GM23338 (cell line): ENCODE results near the gene IGFBP4. TPM values are rescaled to one million over a fixed set of nuclear protein-coding genes. Genes with fewer than 3 reads are reported as not detected.

Source experiments
- ATAC-seq: fragments of 200-7000 bp; cut with Tn5 transposase; 3 replicates; pipeline ENCODE4 v1.9.1; 2020
- DNase-seq: peaks from one replicate; pipeline ENCODE4 v3.0.0-alpha.2; 2015; ENCODE audit warnings: low spot score
- H2AFZ ChIP-seq: fragments of 200-600 bp; sonication (generic); 2 replicates; pipeline ENCODE4 v1.8.0; 2016; ENCODE audit warnings: antibody characterized with exemption, mild to moderate bottlenecking, moderate library complexity
- H3F3A ChIP-seq: fragments of 200-600 bp; sonication (generic); replicated peaks from 2 replicates; pipeline ENCODE4 v1.8.0; 2017; ENCODE audit warnings: antibody characterized with exemption, mixed run types, low read depth
- H3K27ac ChIP-seq: fragments of 200-600 bp; sonication (generic); 2 replicates; pipeline ENCODE4 v1.6.1; 2016; ENCODE audit warnings: low read depth
- H3K27me3 ChIP-seq: fragments of 200-600 bp; sonication (generic); 2 replicates; pipeline ENCODE4 v1.8.0; 2016; ENCODE audit warnings: mild to moderate bottlenecking, mixed run types, moderate library complexity; ENCODE audit not compliant: insufficient read depth
- H3K36me3 ChIP-seq: fragments of 200-600 bp; sonication (generic); 2 replicates; pipeline ENCODE4 v1.8.0; 2016; ENCODE audit warnings: mild to moderate bottlenecking; ENCODE audit not compliant: insufficient read depth
- H3K4me1 ChIP-seq: fragments of 200-600 bp; sonication (generic); 2 replicates; pipeline ENCODE4 v1.8.0; 2016; ENCODE audit warnings: mild to moderate bottlenecking, moderate library complexity; ENCODE audit not compliant: insufficient read depth
- H3K4me2 ChIP-seq: fragments of 200-600 bp; sonication (generic); 2 replicates; pipeline ENCODE4 v1.7.1; 2017; ENCODE audit warnings: mixed run types
- H3K4me3 ChIP-seq: fragments of 200-600 bp; sonication (generic); 2 replicates; pipeline ENCODE4 v1.6.1; 2016; ENCODE audit warnings: mixed run types
- H3K79me2 ChIP-seq: fragments of 200-600 bp; sonication (generic); replicated peaks from 2 replicates; pipeline ENCODE4 v1.8.0; 2017; ENCODE audit warnings: mild to moderate bottlenecking; ENCODE audit not compliant: insufficient read depth
- H3K9me2 ChIP-seq: fragments of 200-600 bp; sonication (generic); 2 replicates; pipeline ENCODE4 v1.8.0; 2017; ENCODE audit not compliant: insufficient read depth
- H4K20me1 ChIP-seq: fragments of 200-600 bp; sonication (generic); replicated peaks from 2 replicates; pipeline ENCODE4 v1.8.0; 2017; ENCODE audit warnings: mild to moderate bottlenecking; ENCODE audit not compliant: insufficient read depth
- H3K27ac Mint-ChIP-seq: 2 replicates; pipeline ENCODE4 v1.8.0; 2020; ENCODE audit warnings: inconsistent platforms, mild to moderate bottlenecking, moderate library complexity, mixed read lengths
- H3K27me3 Mint-ChIP-seq: 3 replicates; pipeline ENCODE4 v1.8.0; 2022; ENCODE audit warnings: low read depth, mild to moderate bottlenecking, moderate library complexity, mixed read lengths, inconsistent platforms; ENCODE audit not compliant: insufficient read depth, poor library complexity
- H3K36me3 Mint-ChIP-seq: 3 replicates; pipeline ENCODE4 v1.8.0; 2021; ENCODE audit warnings: low read depth, mild to moderate bottlenecking, inconsistent platforms, moderate library complexity, mixed read lengths
- H3K4me1 Mint-ChIP-seq: 3 replicates; pipeline ENCODE4 v1.8.0; 2020; ENCODE audit warnings: mild to moderate bottlenecking, inconsistent platforms, mixed read lengths
- H3K4me3 Mint-ChIP-seq: 3 replicates; pipeline ENCODE4 v1.8.0; 2021; ENCODE audit warnings: moderate library complexity, mild to moderate bottlenecking, inconsistent platforms, mixed read lengths
- H3K9me3 Mint-ChIP-seq: 3 replicates; pipeline ENCODE4 v1.8.0; 2020; ENCODE audit warnings: moderate library complexity, mild to moderate bottlenecking, inconsistent platforms, mixed read lengths
- CREB1 ChIP-seq: fragments of 250-450 bp; sonication (Bioruptor Pico); IDR thresholded peaks from 2 replicates; pipeline ENCODE4 v1.5.0; 2020; ENCODE audit warnings: low read depth, mild to moderate bottlenecking, moderate library complexity
- ETS1 ChIP-seq: IDR thresholded peaks from 2 replicates; pipeline ENCODE4 v1.6.1; 2016; ENCODE audit warnings: antibody characterized with exemption
- EZH2 ChIP-seq: fragments of 200-600 bp; sonication (generic); IDR thresholded peaks from one replicate; pipeline ENCODE4 v1.8.0; 2017; ENCODE audit warnings: antibody characterized with exemption, mild to moderate bottlenecking, low read depth; ENCODE audit not compliant: unreplicated experiment
- EZH2phosphoT487 ChIP-seq: fragments of 200-600 bp; sonication (generic); IDR thresholded peaks from one replicate; pipeline ENCODE4 v1.8.1; 2018; ENCODE audit warnings: antibody characterized with exemption; ENCODE audit not compliant: unreplicated experiment
- JUNB ChIP-seq: IDR thresholded peaks from one replicate; pipeline ENCODE4 v1.6.1; 2016; ENCODE audit warnings: antibody characterized with exemption; ENCODE audit not compliant: unreplicated experiment
- NANOG ChIP-seq: IDR thresholded peaks from 2 replicates; pipeline ENCODE4 v1.6.1; 2016; ENCODE audit warnings: antibody characterized with exemption, borderline replicate concordance
- POLR2AphosphoS5 ChIP-seq: IDR thresholded peaks from 2 replicates; pipeline ENCODE4 v1.6.1; 2016; ENCODE audit warnings: antibody characterized with exemption, low read depth
- STAT1 ChIP-seq: IDR thresholded peaks from one replicate; pipeline ENCODE4 v1.6.1; 2016; ENCODE audit warnings: antibody characterized with exemption; ENCODE audit not compliant: unreplicated experiment
- ZNF114 ChIP-seq: fragments of 250-450 bp; sonication (Bioruptor Pico); IDR thresholded peaks from 2 replicates; pipeline ENCODE4 v1.5.0; 2020; ENCODE audit warnings: mild to moderate bottlenecking, moderate library complexity
- ZNF331 ChIP-seq: fragments of 250-450 bp; sonication (Bioruptor Pico); IDR thresholded peaks from 2 replicates; pipeline ENCODE4 v1.5.0; 2020; ENCODE audit warnings: low read depth, mild to moderate bottlenecking, moderate library complexity
- ZNF462 ChIP-seq: fragments of 250-450 bp; sonication (Bioruptor Pico); IDR thresholded peaks from 2 replicates; pipeline ENCODE4 v1.5.0; 2020; ENCODE audit warnings: mild to moderate bottlenecking, moderate library complexity
- polyA plus RNA-seq: library from polyadenylated mRNA; unstranded; fragments of >200 nt; fragmentation: Nextera tagmentation; extraction: Ambion mirVana; gene quantifications from 2 replicates; pipeline ENCODE4 v1.2.1, GENCODE V29; 2016
- total RNA-seq: library from RNA; depleted of rRNA; stranded (reverse); fragments of >200 nt; shearing (Covaris generic); gene quantifications from 2 replicates; pipeline ENCODE4 v1.2.3, GENCODE V29; 2014
- TF ChIP-seq, protein P1 (sequence below), 2 experiments: fragments of 200-600 bp in 1 of 2; sonication (generic) in 1 of 2; conservative IDR thresholded peaks; 2 replicates each; pipeline versions ENCODE4 v1.5.1 to v1.6.1; 2016 to 2017; ENCODE audit warnings: antibody characterized with exemption in 2 of 2, low read depth in 2 of 2, mild to moderate bottlenecking in 2 of 2, moderate library complexity in 1 of 2
- TF ChIP-seq, protein P2 (sequence below): IDR thresholded peaks from one replicate; pipeline ENCODE4 v1.6.1; 2018; ENCODE audit warnings: antibody characterized with exemption; ENCODE audit not compliant: unreplicated experiment

IGFBP4 gene
- total and polyA plus RNA-seq, 2 experiments from 2014 or later: 38.7 to 78.9 TPM

- Mint-ChIP-seq H3K4me1 (peaks cover 39% of the 10 kb centered on the region), H3K4me3 (no peak overlapping the region), H3K9me3 (peaks cover 2% of the 10 kb centered on the region; the same call in 1 of the 3 replicates), H3K27me3 (peaks cover 15% of the 10 kb centered on the region), H3K27ac (no peak overlapping the region), H3K36me3 (no peaks in the 10 kb centered on the region; the same call in 2 of the 3 replicates)
- H3K4me2 ChIP-seq: no peak overlapping the region
- 0 out of 2 replicates have a peak, but pooled peaks cover 3% of the 10 kb centered on the region for H3K9me2 ChIP-seq
- TF ChIP-seq STAT1: no peak
- no peak for TF ChIP-seq ZNF114
- no peak for TF ChIP-seq EZH2phosphoT487
- no peak for TF ChIP-seq ETS1
- TF ChIP-seq, protein P1, sequence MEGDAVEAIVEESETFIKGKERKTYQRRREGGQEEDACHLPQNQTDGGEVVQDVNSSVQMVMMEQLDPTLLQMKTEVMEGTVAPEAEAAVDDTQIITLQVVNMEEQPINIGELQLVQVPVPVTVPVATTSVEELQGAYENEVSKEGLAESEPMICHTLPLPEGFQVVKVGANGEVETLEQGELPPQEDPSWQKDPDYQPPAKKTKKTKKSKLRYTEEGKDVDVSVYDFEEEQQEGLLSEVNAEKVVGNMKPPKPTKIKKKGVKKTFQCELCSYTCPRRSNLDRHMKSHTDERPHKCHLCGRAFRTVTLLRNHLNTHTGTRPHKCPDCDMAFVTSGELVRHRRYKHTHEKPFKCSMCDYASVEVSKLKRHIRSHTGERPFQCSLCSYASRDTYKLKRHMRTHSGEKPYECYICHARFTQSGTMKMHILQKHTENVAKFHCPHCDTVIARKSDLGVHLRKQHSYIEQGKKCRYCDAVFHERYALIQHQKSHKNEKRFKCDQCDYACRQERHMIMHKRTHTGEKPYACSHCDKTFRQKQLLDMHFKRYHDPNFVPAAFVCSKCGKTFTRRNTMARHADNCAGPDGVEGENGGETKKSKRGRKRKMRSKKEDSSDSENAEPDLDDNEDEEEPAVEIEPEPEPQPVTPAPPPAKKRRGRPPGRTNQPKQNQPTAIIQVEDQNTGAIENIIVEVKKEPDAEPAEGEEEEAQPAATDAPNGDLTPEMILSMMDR (conservative IDR thresholded peaks at IDR 0.05; ENCODE audit: low read depth in 2 of 2): no peak
- no peak for TF ChIP-seq POLR2AphosphoS5
- TF ChIP-seq NANOG: no peak
- TF ChIP-seq EZH2: no peak
- no peak for TF ChIP-seq ZNF331 (CRISPR knock-in tag)
- TF ChIP-seq, protein P2, sequence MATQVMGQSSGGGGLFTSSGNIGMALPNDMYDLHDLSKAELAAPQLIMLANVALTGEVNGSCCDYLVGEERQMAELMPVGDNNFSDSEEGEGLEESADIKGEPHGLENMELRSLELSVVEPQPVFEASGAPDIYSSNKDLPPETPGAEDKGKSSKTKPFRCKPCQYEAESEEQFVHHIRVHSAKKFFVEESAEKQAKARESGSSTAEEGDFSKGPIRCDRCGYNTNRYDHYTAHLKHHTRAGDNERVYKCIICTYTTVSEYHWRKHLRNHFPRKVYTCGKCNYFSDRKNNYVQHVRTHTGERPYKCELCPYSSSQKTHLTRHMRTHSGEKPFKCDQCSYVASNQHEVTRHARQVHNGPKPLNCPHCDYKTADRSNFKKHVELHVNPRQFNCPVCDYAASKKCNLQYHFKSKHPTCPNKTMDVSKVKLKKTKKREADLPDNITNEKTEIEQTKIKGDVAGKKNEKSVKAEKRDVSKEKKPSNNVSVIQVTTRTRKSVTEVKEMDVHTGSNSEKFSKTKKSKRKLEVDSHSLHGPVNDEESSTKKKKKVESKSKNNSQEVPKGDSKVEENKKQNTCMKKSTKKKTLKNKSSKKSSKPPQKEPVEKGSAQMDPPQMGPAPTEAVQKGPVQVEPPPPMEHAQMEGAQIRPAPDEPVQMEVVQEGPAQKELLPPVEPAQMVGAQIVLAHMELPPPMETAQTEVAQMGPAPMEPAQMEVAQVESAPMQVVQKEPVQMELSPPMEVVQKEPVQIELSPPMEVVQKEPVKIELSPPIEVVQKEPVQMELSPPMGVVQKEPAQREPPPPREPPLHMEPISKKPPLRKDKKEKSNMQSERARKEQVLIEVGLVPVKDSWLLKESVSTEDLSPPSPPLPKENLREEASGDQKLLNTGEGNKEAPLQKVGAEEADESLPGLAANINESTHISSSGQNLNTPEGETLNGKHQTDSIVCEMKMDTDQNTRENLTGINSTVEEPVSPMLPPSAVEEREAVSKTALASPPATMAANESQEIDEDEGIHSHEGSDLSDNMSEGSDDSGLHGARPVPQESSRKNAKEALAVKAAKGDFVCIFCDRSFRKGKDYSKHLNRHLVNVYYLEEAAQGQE: no peak
- no peak for TF ChIP-seq CREB1
- no peak for TF ChIP-seq ZNF462
- TF ChIP-seq JUNB: no peak
- H3K36me3 ChIP-seq: no peaks in the 10 kb centered on the region
- H3K79me2 ChIP-seq: no peaks in the 10 kb centered on the region
- peaks cover 28% of the 10 kb centered on the region for H3K4me1 ChIP-seq
- no peak overlapping the region for H3K4me3 ChIP-seq
- H4K20me1 ChIP-seq: no peaks in the 10 kb centered on the region
- H3F3A ChIP-seq: no peaks in the 10 kb centered on the region
- no peaks in the 10 kb centered on the region for H3K27me3 ChIP-seq
- no peak overlapping the region for H2AFZ ChIP-seq
- H3K27ac ChIP-seq: no peak overlapping the region
- no peak for DNase-seq
- ATAC-seq: no peak
Observed at GRCh38 chr17:40484285-40484972, 41.2 kb downstream of the IGFBP4 start.
